NCI-H2029 (cell line): ENCODE results near the gene MED27.
A peak's percentile ranks its signal among the peaks of the same experiment; 100 is the strongest.

Experiments
- DNase-seq: peaks from one replicate; lab custom pipeline; 2025; lab: John Stamatoyannopoulos, UW

MED27 gene

DNA sequence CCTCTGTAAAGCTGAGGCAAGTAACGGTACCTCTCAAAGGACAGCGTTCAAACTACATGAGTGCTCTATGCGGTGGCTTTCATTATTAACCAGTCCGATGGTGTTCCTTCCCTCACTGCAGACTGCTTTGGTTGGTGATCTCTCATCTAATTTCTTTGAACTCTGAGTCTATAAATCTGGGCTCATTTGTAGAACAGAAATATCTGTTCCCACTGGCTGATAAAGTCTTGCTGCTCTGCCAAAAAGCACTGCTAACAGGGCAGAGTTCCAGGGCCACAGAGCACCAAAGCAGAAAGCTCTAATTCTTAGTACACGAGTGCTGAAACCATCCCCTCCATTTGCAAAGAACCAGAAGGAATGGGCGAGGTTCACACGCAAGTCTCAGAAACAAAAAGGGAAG is 81.9 kb downstream of the MED27 start:
- DNase-seq, result no peak

GRCh38 chr9:131997076-131997475 is 82.6 kb downstream of the MED27 start:
- DNase-seq, result no peak

GRCh38 chr9:131995382-131995781 is 84.3 kb downstream of the MED27 start:
- DNase-seq, result no peak

- no peak for DNase-seq
Measured at GRCh38 chr9:131994364-131995125, 85.1 kb downstream of the MED27 start.

DNA sequence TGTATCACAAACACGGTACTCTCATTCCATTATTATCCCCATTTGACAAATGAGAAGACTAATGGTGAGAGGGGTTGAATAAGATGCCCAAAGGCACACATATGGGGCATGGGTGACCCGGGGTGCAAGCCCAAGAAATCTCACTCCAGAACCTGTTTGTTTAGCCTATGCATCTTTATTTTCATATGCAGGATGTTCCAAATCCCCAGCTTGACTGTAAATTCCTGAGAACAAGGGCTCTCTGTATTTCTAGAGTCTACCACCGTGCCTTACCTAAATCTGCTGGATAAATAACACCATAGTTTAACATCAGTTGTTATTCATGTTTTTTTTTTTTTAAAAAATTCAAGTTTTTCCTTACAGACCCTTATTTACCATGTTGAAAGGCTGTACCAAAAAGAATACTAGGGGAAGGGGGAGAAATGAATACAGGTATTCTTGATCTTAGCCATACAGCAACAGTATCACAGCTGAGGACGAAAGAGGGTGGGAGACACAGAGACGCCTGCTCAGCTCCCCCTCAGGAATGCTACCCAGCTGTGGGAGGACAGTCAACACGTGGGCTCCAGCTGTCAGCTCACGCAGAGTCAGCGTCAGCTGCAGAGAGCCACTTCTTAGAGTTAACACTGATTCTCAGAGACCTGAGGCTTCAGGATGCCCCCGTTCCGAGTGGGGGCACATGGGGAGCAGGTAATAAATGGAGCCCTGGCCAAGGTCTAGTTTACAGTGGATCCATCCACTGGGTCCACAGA is 86.6 kb downstream of the MED27 start:
- DNase-seq, result no peak

- no peak for DNase-seq
Measured at GRCh38 chr9:131987232-131987631, 92.4 kb downstream of the MED27 start.

- peak; percentile 91 for DNase-seq
Measured at GRCh38 chr9:131986576-131986975, 93.1 kb downstream of the MED27 start.

GRCh38 chr9:131986089-131986488 is 93.6 kb downstream of the MED27 start:
- DNase-seq, result no peak

- DNase-seq, result no peak
Measured at GRCh38 chr9:131984564-131984963, 95.1 kb downstream of the MED27 start.

DNA sequence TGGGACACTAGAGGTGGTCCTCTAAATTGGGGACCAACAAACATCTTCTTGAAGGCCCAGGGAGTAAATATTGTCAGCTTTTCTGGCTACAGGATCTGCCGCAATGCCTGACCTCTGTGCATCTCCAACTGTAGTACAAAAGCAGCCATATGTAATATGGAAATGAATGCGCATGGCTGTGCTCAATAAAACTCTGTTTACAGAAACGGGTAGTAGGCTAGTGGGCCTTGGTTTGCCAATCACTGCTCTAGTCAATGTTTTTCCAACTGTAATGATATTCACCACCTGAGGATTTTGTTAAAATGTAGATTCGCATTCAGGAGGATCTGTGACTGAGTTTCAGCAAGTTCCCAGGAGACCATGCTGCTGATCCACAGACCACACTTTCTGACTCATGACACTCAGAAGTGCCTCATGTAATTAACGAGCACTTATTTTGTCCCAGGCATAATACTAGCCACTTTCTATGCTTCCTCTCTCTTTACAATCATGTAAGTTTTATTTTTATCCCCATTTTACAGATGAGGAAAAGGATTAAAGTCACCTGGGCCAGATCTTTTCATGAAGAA is 96.9 kb downstream of the MED27 start:
- DNase-seq, result no peak

- no peak for DNase-seq
Measured at GRCh38 chr9:131982102-131982501, 97.6 kb downstream of the MED27 start.

- no peak for DNase-seq
Measured at GRCh38 chr9:131981116-131981776, 98.4 kb downstream of the MED27 start.

- no peak for DNase-seq
Measured at GRCh38 chr9:131980267-131981016, 99.2 kb downstream of the MED27 start.

DNA sequence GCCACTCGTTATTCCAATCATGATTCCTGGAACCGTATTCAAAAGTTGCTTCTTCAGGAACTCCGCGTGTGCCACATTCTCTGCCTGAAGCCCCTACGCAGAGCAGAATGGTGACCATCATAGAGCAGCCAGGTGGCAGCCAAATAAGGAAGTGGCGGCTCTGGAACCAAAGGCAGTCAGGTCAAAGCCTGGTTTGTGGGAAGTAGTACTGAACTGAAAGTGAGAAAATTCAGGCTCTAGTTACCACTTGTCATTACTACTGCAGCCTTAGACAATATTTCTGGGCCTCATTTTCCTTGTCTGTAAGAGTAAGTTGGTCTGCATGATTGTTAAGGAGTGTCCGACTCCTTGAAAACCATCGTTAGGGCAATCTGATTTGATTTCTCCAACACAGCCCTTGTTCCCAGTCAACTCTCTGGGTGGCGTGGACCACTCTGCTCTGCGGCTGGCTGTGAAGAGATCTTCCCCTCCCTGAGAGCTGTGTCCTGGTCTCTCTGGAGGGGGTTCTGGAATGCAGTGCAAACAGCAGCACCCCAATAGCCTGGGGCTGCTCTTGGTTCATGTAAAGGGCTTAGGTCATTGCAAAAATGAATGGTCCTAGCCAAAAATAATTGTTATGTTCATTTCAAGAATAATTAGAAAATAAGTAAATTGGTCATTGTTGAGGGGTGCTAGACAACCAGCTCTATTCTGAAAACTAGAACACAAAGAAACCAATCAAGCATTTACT is 102.4 kb downstream of the MED27 start:
- no peak for DNase-seq

DNA sequence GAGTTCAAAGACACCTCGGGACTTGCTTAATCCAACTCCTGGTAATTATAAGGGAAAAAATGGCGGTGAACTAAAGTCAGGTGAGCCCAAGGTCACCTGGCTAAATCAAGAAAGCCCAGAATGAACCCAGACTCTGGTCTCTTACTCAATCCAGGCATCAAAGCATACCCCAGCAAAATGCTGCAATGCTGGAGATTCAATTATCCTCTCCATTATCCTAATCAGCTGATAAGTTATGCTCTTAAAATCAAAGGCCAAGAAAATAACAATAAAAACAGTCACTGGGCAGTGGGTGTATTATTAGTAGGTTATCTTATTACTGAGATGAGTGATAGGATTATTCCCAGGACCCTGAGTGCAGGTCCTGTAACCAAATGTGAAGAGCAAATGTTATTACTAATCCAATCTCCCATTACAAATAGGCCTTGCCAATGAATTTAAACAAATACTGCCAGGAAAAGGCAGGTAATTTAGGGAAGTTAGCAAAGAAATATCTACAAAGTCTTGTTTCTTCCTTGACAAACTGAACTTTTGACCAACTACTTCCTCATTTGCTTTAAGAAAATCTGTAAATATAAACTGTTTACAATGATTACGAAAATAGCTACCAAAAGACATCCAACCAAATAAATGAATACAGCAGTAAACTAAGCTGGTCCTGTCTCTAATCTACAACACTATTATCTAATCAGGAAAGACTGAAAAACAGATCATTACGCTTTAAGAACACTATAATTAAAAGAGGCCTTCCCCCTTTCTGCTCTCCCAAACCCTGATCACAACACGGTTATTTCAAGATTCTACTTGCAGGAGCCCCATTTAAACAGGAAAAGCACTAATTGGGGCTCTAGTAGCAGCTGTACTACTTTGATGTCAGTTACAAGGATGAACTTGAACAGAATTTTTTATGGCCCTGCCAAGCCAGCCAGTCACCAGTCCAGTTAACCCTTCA is 103.2 kb downstream of the MED27 start:
- no peak for DNase-seq

DNA sequence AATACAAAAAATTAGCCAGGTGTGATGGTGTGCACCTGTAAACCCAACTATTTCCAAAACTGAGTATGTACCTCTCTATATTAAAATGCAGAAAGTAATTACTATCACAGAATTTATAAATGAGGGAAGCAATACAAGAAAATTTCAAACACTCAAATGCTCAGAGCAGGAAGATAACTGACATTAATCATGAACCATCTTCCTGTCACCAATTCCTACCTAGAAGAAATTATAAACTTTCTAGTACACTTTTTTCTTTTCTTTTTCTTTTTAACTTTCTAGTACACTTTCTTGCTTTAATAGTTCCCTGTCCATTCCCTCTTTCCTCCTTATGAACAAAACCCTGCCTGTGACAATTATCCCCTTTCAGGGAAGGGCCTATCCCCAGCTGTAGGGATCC is 106.8 kb downstream of the MED27 start:
- no peak for DNase-seq

- DNase-seq, result no peak
Measured at GRCh38 chr9:131971482-131972074, 108.1 kb downstream of the MED27 start.

DNA sequence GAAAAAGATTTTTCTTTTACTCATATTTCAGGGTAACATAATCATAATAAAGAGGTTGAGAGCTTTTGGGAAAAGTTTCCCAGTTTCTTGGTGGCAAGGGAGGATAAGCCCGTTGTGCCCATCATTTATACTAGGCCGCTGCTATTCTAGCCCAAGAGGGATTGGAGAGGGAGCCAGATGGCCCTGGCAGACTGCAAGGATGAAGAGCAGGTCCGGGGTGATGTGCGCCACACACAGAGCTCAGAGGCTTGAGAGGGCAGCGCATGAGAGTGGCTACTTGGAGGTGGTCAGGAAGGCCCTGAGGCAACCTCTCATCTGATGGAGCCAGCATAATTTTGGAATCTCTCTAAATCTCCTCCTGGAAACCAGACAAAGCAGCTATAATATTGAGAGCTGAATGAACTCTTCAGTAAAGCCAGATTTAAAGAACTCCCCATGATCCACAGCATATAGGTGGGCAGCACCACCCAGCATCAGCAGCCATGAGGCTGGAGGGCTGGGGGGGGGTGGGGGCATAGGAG is 110.1 kb downstream of the MED27 start:
- DNase-seq, result no peak

GRCh38 chr9:131968632-131969031 is 111.0 kb downstream of the MED27 start:
- no peak for DNase-seq
